Activated naive CD8-positive, alpha-beta T cell treated with anti-CD3 and anti-CD28 coated beads, Interleukin-2, amount 50 U/mL, for 16 hours (primary cell): ENCODE data around the gene MYO3B.
"Not testable (repeated sequence)": the region's sequence is repeated elsewhere in the genome, so short reads cannot be mapped to it uniquely, and the experiment has no call there.

Experiments used
- DNase-seq: peaks from one replicate; pipeline ENCODE4 v3.0.0-alpha.2; 2020; ENCODE audit warnings: low read depth, low spot score

MYO3B gene

GRCh38 chr2:170341684-170342623 lies 164.0 kb downstream of the MYO3B start:
- DNase-seq: no peak

- DNase-seq: no peak
Observed at GRCh38 chr2:170344663-170345346, 166.9 kb downstream of the MYO3B start.

GRCh38 chr2:170345607-170346006 lies 167.7 kb downstream of the MYO3B start:
- DNase-seq: no peak

- not testable (repeated sequence) for DNase-seq
Observed at GRCh38 chr2:170349269-170349668, 171.3 kb downstream of the MYO3B start.

- DNase-seq: no peak
Observed at GRCh38 chr2:170350929-170351826, 173.2 kb downstream of the MYO3B start.

- no peak for DNase-seq
Observed at GRCh38 chr2:170353723-170354122, 175.8 kb downstream of the MYO3B start.

DNA sequence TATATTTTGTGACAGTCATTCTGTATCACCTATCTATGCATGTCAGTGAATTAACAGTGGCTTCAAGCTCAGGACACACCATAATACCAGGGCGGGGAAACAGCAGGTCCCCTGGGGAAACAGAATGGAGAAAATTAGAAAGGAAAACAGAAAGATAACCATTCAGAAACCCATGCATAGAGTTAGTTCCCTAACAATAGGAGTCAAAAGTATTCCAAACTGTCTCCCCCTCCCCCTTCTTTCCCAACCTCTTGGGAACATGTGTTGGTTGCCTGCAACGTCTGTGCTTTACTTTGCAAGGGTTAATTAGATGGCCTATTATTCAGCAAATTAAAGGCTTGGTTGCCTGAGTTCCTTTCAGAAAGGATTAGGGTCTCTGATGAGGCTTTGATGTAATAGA lies 176.4 kb downstream of the MYO3B start:
- DNase-seq: no peak

- DNase-seq: no peak
Observed at GRCh38 chr2:170354855-170355780, 177.2 kb downstream of the MYO3B start.

DNA sequence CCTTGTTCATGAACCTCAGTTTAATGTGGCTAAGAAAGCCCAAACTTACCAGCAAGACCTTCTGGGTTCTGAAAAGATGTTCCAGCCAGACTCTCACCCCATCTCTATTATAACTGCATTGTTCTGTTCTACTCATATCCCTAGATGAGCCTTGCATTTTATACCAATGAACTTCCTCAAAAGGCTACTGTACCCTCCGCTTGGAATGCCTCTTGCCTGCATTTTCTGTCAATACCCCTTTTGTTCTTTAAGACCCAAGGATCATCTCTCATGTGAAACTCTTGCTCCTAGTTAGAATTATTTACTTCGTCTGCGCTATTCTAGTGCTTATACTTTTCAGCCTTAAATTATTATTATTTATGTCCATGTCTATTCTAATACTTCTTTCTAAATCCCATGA lies 181.5 kb downstream of the MYO3B start:
- no peak for DNase-seq

DNA sequence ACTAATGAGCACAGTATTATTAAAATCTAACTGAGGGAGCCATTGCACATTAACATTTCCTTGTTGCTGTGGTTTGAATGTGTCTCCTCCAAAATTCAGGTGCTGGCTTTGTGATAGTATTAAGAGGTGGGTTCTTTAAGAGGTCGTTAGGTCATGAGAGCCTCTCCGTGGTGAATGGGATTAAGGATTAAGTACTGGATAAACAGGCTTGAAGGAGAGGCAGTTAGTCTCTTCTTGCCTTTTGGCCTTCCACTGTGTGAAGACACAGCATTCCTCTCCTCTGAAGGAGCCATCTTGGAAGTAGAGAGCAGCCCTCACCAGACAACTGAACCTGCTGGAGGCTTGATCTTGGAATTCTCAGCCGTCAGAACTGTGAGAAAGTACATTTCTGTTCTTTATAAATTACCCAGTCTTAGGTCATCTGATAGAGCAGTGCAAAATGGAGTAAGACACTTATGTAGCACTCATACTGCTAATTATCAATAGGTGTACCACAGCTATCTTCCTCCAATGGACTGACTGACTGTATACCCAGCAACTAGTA lies 182.7 kb downstream of the MYO3B start:
- no peak for DNase-seq

DNA sequence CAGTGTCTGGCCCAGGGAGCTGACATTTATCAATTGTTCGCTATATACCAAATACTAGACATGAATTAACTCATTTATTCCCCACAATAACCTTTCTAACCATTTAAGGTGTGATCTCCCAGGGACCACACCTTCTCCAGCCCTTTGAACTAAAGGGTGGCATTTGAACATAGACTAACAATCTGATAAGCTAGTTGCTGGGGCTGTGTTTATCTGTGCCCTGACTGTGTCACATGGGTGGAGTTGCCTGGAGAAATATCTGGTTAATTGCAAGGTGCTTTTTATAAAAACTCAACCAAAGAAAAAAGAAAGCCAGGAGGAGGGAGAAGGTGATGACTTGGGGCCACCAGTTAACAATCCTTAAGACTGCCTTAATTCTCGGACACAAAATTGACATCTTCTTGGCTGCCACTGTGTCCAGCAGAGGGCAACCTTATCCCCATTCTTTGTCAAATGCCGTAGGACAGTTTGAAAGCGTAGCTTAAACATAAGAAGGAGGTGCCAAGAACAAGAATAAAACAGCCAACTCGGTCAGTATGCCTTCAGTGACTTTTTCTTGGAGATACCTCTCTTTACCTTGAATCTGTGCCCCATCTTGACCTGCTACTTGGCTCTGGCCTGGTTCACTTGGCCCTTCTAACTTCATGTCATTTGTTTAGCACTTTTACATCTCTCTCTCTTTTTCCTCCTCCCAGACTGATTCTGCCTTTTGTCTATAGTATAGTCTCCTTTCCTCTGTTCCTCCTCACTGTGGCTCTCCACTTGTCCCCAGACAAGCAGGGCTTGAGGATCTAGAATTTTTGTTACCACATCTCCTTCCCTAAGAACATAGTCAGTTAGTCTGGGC lies 183.4 kb downstream of the MYO3B start:
- peak; percentile 25 for DNase-seq

- no peak for DNase-seq
Observed at GRCh38 chr2:170362313-170362870, 184.4 kb downstream of the MYO3B start.

DNA sequence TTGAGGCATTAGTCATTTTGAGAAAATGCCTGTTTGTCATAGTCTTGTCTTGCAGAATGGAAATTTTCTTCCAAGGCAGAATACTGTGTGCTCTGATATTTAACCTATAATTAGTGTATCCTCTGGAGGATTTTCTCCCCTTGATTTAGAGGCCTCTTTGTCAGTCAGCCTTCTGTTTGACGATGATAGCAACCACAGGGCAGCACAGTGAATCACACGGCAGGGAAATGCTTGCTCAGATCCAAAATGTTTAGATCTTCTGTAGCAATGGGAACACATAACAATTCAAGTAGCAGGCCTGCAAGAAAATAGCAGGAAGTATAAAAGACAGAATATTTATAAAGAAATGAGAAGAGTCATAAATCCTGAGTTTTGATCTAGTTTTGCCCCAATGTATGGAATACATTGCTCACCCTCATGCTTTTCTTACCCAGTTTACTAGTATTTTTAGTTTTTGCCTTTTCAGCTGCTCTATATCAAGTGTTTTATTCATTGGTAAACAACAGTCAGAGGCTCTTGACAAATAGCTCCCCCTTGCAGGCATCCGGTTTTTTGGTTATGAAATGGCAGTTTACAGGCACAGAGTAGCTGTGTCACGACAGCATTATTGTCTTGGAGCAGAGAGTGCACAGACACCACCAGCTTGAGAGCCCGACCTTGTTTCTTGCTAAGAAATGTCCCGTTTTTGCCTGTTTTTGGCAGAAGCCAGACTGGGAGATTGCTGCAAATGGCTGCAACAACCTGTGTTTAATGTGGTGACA lies 185.1 kb downstream of the MYO3B start:
- DNase-seq: no peak

- no peak for DNase-seq
Observed at GRCh38 chr2:170365003-170365402, 187.1 kb downstream of the MYO3B start.

- DNase-seq: no peak
Observed at GRCh38 chr2:170365686-170366085, 187.7 kb downstream of the MYO3B start.

GRCh38 chr2:170368370-170368769 lies 190.4 kb downstream of the MYO3B start:
- no peak for DNase-seq

- DNase-seq: no peak
Observed at GRCh38 chr2:170369228-170369627, 191.3 kb downstream of the MYO3B start.

- DNase-seq: no peak
Observed at GRCh38 chr2:170369894-170370293, 191.9 kb downstream of the MYO3B start.
